GM06990 (cell line): Measurements from ENCODE around the gene NAB2.

Experiments used
- DNase-seq: peaks from one replicate; pipeline ENCODE4 v3.0.0-alpha.2; 2011; ENCODE audit not compliant: insufficient read length; ENCODE audit errors: extremely low read depth
- H3K27me3 ChIP-seq: replicated peaks from 2 replicates; pipeline ENCODE4 v1.6.0; 2011; ENCODE audit warnings: low read length; ENCODE audit not compliant: control insufficient read depth, insufficient read depth
- H3K36me3 ChIP-seq: 2 replicates; pipeline ENCODE4 v1.5.1; 2011; ENCODE audit warnings: low read length; ENCODE audit not compliant: control insufficient read depth, insufficient read depth
- H3K4me3 ChIP-seq: replicated peaks from 2 replicates; pipeline ENCODE4 v1.5.1; 2011; ENCODE audit warnings: low read depth, mild to moderate bottlenecking, control low read depth, low read length
- CTCF ChIP-seq: IDR thresholded peaks from 2 replicates; pipeline ENCODE4 v1.5.1; 2011; ENCODE audit warnings: low read length, control low read depth, mild to moderate bottlenecking, inconsistent platforms; ENCODE audit not compliant: insufficient read depth, poor library complexity, severe bottlenecking

The NAB2 gene

GRCh38 chr12:57044889-57045288 lies 44.0 kb upstream of the NAB2 start:
- no peak for TF ChIP-seq CTCF
- no peaks in the 10 kb centered on the region for H3K36me3 ChIP-seq
- no peaks in the 10 kb centered on the region for H3K27me3 ChIP-seq
- no peak overlapping the region for H3K4me3 ChIP-seq
- DNase-seq, result no peak

- Histone ChIP-seq H3K4me3 (no peak overlapping the region), H3K36me3 (no peaks in the 10 kb centered on the region), H3K27me3 (no peaks in the 10 kb centered on the region)
- no peak for DNase-seq
- no peak for TF ChIP-seq CTCF
These were observed 42.7 kb upstream of the NAB2 start for GRCh38 chr12:57046086-57046791.

GRCh38 chr12:57046947-57047890 lies 41.7 kb upstream of the NAB2 start:
- Histone ChIP-seq H3K27me3 (no peaks in the 10 kb centered on the region), H3K4me3 (no peak overlapping the region), H3K36me3 (no peaks in the 10 kb centered on the region)
- DNase-seq, result peak; percentile 24
- no peak for TF ChIP-seq CTCF

GRCh38 chr12:57047981-57048380 lies 40.9 kb upstream of the NAB2 start:
- no peak for DNase-seq
- H3K4me3 ChIP-seq, result no peak overlapping the region
- H3K36me3 ChIP-seq, result no peaks in the 10 kb centered on the region
- no peaks in the 10 kb centered on the region for H3K27me3 ChIP-seq
- no peak for TF ChIP-seq CTCF

- Histone ChIP-seq H3K36me3 (no peaks in the 10 kb centered on the region), H3K27me3 (no peaks in the 10 kb centered on the region), H3K4me3 (no peak overlapping the region)
- DNase-seq, result no peak
- TF ChIP-seq CTCF, result no peak
These were observed 40.3 kb upstream of the NAB2 start for GRCh38 chr12:57048423-57049118.
